CD4-positive, CD25-positive, alpha-beta regulatory T cell (primary cell): ENCODE data around the gene KLRC3. TPM values are rescaled to one million over a fixed set of nuclear protein-coding genes. Genes with fewer than 3 reads are reported as not detected.
"Not testable (repeated sequence)": the region's sequence is repeated elsewhere in the genome, so short reads cannot be mapped to it uniquely, and the experiment has no call there.

Experiments
- ATAC-seq, 2 donors: fragments of 150-1000 bp; cut with Tn5 transposase; one replicate each; pipeline ENCODE4 v1.10.0; 2021; ENCODE audit warnings: low read depth in 2 of 2, moderate number of reproducible peaks in 2 of 2, moderate library complexity in 1 of 2
- DNase-seq, 3 donors: peaks; one replicate each; pipeline versions ENCODE4 v3.0.0 to v3.0.0-alpha.2; 2012 to 2022; ENCODE audit warnings: mixed read lengths in 1 of 3
- H3K27ac ChIP-seq: one replicate; pipeline ENCODE4 v1.7.0; 2013; ENCODE audit warnings: mild to moderate bottlenecking, low read length; ENCODE audit not compliant: insufficient read depth, poor library complexity, severe bottlenecking
- H3K27me3 ChIP-seq: one replicate; pipeline ENCODE4 v1.7.0; 2013; ENCODE audit warnings: low read length; ENCODE audit not compliant: control insufficient read depth, insufficient read depth
- H3K36me3 ChIP-seq: one replicate; pipeline ENCODE4 v1.7.0; 2013; ENCODE audit warnings: mild to moderate bottlenecking, low read length, moderate library complexity; ENCODE audit not compliant: control insufficient read depth, insufficient read depth
- H3K4me1 ChIP-seq: 2 replicates; pipeline ENCODE4 v1.7.0; 2013; ENCODE audit warnings: mild to moderate bottlenecking, low read length; ENCODE audit not compliant: insufficient read depth, control insufficient read depth, poor library complexity, severe bottlenecking
- H3K4me3 ChIP-seq: one replicate; pipeline ENCODE4 v1.7.0; 2013; ENCODE audit warnings: low read depth, mild to moderate bottlenecking, low read length, moderate library complexity
- H3K9me3 ChIP-seq, 2 experiments: 1 replicate in 1 of 2; 2 replicates in 1 of 2; pipeline ENCODE4 v1.7.0; 2013; ENCODE audit warnings: low read length in 2 of 2, mild to moderate bottlenecking in 1 of 2, moderate library complexity in 1 of 2; ENCODE audit not compliant: control insufficient read depth in 2 of 2
- H3K27ac Mint-ChIP-seq, 3 donors: one replicate each; pipeline ENCODE4 v1.8.0; 2020 to 2022; ENCODE audit warnings: mild to moderate bottlenecking in 3 of 3, mixed read lengths in 3 of 3, moderate library complexity in 2 of 3
- H3K27me3 Mint-ChIP-seq: one replicate; pipeline ENCODE4 v1.8.0; 2022; ENCODE audit warnings: mild to moderate bottlenecking, mixed read lengths
- H3K36me3 Mint-ChIP-seq: one replicate; pipeline ENCODE4 v1.8.0; 2020; ENCODE audit warnings: mixed read lengths
- H3K4me1 Mint-ChIP-seq, 4 donors: one replicate each; pipeline ENCODE4 v1.8.0; 2020 to 2022; ENCODE audit warnings: mixed read lengths in 4 of 4, mild to moderate bottlenecking in 1 of 4
- H3K4me3 Mint-ChIP-seq, 4 donors: one replicate each; pipeline ENCODE4 v1.8.0; 2020 to 2022; ENCODE audit warnings: mild to moderate bottlenecking in 4 of 4, mixed read lengths in 4 of 4, moderate library complexity in 3 of 4
- H3K9me3 Mint-ChIP-seq, 7 donors: one replicate each; pipeline ENCODE4 v1.8.0; 2020 to 2022; ENCODE audit warnings: mixed read lengths in 7 of 7, mild to moderate bottlenecking in 3 of 7, moderate library complexity in 2 of 7
- polyA plus RNA-seq, 4 donors: library from polyadenylated mRNA; unstranded; fragments of 300-500 nt; fragmentation: Illumina TruSeq; gene quantifications; one replicate each; pipeline ENCODE4 v1.2.3, GENCODE V29; 2021
- total RNA-seq: library from RNA; stranded (reverse); gene quantifications from one replicate; pipeline ENCODE4 v1.2.3, GENCODE V29; 2022

KLRC3 gene
- total RNA-seq (not detected), polyA plus RNA-seq (not detected)

GRCh38 chr12:10420334-10420733 lies at the start of gene KLRC3:
KLRC3 (minus strand) TSS chr12:10420595; CDS start chr12:10420550, 45 bp downstream.
- not testable (repeated sequence) for H3K27me3 ChIP-seq, H3K4me3 ChIP-seq, ATAC-seq, H3K27ac ChIP-seq, H3K27me3 Mint-ChIP-seq, DNase-seq, H3K36me3 Mint-ChIP-seq, H3K9me3 ChIP-seq, H3K36me3 ChIP-seq, H3K27ac Mint-ChIP-seq, H3K4me1 Mint-ChIP-seq, H3K4me3 Mint-ChIP-seq, H3K9me3 Mint-ChIP-seq, H3K4me1 ChIP-seq

GRCh38 chr12:10469701-10470100 lies 49.3 kb upstream of the KLRC3 start:
- Histone ChIP-seq H3K36me3 (no peaks in the 10 kb centered on the region), H3K27ac (no peak overlapping the region), H3K4me3 (no peak overlapping the region), H3K9me3 (no peaks in the 10 kb centered on the region), H3K4me1 (no peaks in the 10 kb centered on the region), H3K27me3 (no peaks in the 10 kb centered on the region)
- ATAC-seq (no peak), DNase-seq (no peak)
- Mint-ChIP-seq H3K4me3 (no peak overlapping the region), H3K27me3 (peaks cover 14% of the 10 kb centered on the region), H3K36me3 (no peaks in the 10 kb centered on the region), H3K27ac (no peak overlapping the region), H3K9me3 (peaks cover 0 to 5% (median 2%) of the 10 kb centered on the region in 7 donors), H3K4me1 (no peaks in the 10 kb centered on the region)

- no peaks in the 10 kb centered on the region for H3K4me1 ChIP-seq
- no peak for ATAC-seq
- no peaks in the 10 kb centered on the region for H3K36me3 Mint-ChIP-seq
- H3K27me3 ChIP-seq, result no peaks in the 10 kb centered on the region
- no peak overlapping the region for H3K27ac ChIP-seq
- H3K4me3 ChIP-seq, result no peak overlapping the region
- H3K27ac Mint-ChIP-seq, result no peak overlapping the region
- no peak for DNase-seq
- H3K9me3 Mint-ChIP-seq, result peaks cover 0 to 7% (median 2%) of the 10 kb centered on the region in 7 donors
- H3K4me3 Mint-ChIP-seq, result no peak overlapping the region
- no peaks in the 10 kb centered on the region for H3K36me3 ChIP-seq
- H3K27me3 Mint-ChIP-seq, result peaks cover 20% of the 10 kb centered on the region
- no peaks in the 10 kb centered on the region for H3K9me3 ChIP-seq
- no peaks in the 10 kb centered on the region for H3K4me1 Mint-ChIP-seq
Measured at GRCh38 chr12:10466311-10466710, 45.9 kb upstream of the KLRC3 start.

- no peak for DNase-seq
- Mint-ChIP-seq H3K27ac (peak overlapping the region in 1 of 3 donors; percentile 32), H3K36me3 (no peaks in the 10 kb centered on the region), H3K4me1 (no peaks in the 10 kb centered on the region), H3K27me3 (peaks cover 9% of the 10 kb centered on the region), H3K4me3 (no peak overlapping the region), H3K9me3 (peaks cover 5 to 28% (median 13%) of the 10 kb centered on the region in 7 donors)
- H3K27ac ChIP-seq, result no peak overlapping the region
- no peak for ATAC-seq
- no peaks in the 10 kb centered on the region for H3K36me3 ChIP-seq
- H3K27me3 ChIP-seq, result no peaks in the 10 kb centered on the region
- no peaks in the 10 kb centered on the region for H3K4me1 ChIP-seq
- H3K9me3 ChIP-seq, result peaks cover 0 to 9% of the 10 kb centered on the region in 2 experiments
- H3K4me3 ChIP-seq, result no peak overlapping the region
Measured at GRCh38 chr12:10457760-10458159, 37.4 kb upstream of the KLRC3 start.

GRCh38 chr12:10456856-10457255 lies 36.5 kb upstream of the KLRC3 start:
- ATAC-seq (no peak), DNase-seq (no peak)
- Mint-ChIP-seq H3K27me3 (peaks cover 7% of the 10 kb centered on the region), H3K4me3 (no peak overlapping the region), H3K36me3 (no peaks in the 10 kb centered on the region), H3K4me1 (no peaks in the 10 kb centered on the region), H3K9me3 (peaks cover 2 to 28% (median 12%) of the 10 kb centered on the region in 7 donors), H3K27ac (no peak overlapping the region)
- H3K36me3 ChIP-seq, result no peaks in the 10 kb centered on the region
- no peaks in the 10 kb centered on the region for H3K27me3 ChIP-seq
- H3K27ac ChIP-seq, result no peak overlapping the region
- peaks cover 0 to 9% of the 10 kb centered on the region in 2 experiments for H3K9me3 ChIP-seq
- no peak overlapping the region for H3K4me3 ChIP-seq
- H3K4me1 ChIP-seq, result no peaks in the 10 kb centered on the region

- Histone ChIP-seq H3K27me3 (no peaks in the 10 kb centered on the region), H3K4me1 (no peaks in the 10 kb centered on the region), H3K36me3 (no peaks in the 10 kb centered on the region), H3K27ac (no peak overlapping the region), H3K4me3 (no peak overlapping the region), H3K9me3 (peaks cover 0 to 9% of the 10 kb centered on the region in 2 experiments)
- Mint-ChIP-seq H3K36me3 (no peaks in the 10 kb centered on the region), H3K9me3 (peaks cover 0 to 27% (median 12%) of the 10 kb centered on the region in 7 donors), H3K4me1 (no peaks in the 10 kb centered on the region), H3K27ac (no peak overlapping the region), H3K27me3 (peaks cover 9% of the 10 kb centered on the region), H3K4me3 (no peak overlapping the region)
- ATAC-seq (no peak), DNase-seq (no peak)
Measured at GRCh38 chr12:10455766-10456165, 35.4 kb upstream of the KLRC3 start.

GRCh38 chr12:10454531-10454930 lies 34.1 kb upstream of the KLRC3 start:
- H3K36me3 ChIP-seq, result no peaks in the 10 kb centered on the region
- Mint-ChIP-seq H3K36me3 (no peaks in the 10 kb centered on the region), H3K4me1 (no peaks in the 10 kb centered on the region), H3K9me3 (peaks cover 0 to 27% (median 12%) of the 10 kb centered on the region in 7 donors), H3K27ac (no peak overlapping the region), H3K27me3 (peaks cover 12% of the 10 kb centered on the region), H3K4me3 (no peak overlapping the region)
- no peak overlapping the region for H3K27ac ChIP-seq
- ATAC-seq (no peak), DNase-seq (no peak)
- no peaks in the 10 kb centered on the region for H3K27me3 ChIP-seq
- no peak overlapping the region for H3K4me3 ChIP-seq
- H3K9me3 ChIP-seq, result peaks cover 0 to 9% of the 10 kb centered on the region in 2 experiments
- no peaks in the 10 kb centered on the region for H3K4me1 ChIP-seq

- no peak within 1 kb of the TSS for H3K27ac ChIP-seq
- Mint-ChIP-seq H3K9me3 (peaks cover 0 to 27% (median 7%) of the 10 kb centered on the region in 7 donors), H3K4me3 (no peak within 1 kb of the TSS), H3K36me3 (no peaks in the 10 kb centered on the region), H3K4me1 (no peaks in the 10 kb centered on the region), H3K27ac (no peak within 1 kb of the TSS), H3K27me3 (peaks cover 12% of the 10 kb centered on the region)
- peaks cover 0 to 9% of the 10 kb centered on the region in 2 experiments for H3K9me3 ChIP-seq
- no peaks in the 10 kb centered on the region for H3K4me1 ChIP-seq
- H3K36me3 ChIP-seq, result no peaks in the 10 kb centered on the region
- no peak within 1 kb of the TSS for H3K4me3 ChIP-seq
- no peaks in the 10 kb centered on the region for H3K27me3 ChIP-seq
- no peak for DNase-seq
- no peak for ATAC-seq
Measured at GRCh38 chr12:10453156-10453555, 32.8 kb upstream of the KLRC3 start, which contains the start of gene KLRC1. KLRC1 (minus strand) TSS chr12:10453377; CDS start chr12:10451156, 2,221 bp downstream.
